M059J (cell line): ENCODE measurements around the gene PDGFA. TPM values are rescaled to one million over a fixed set of nuclear protein-coding genes. Genes with fewer than 3 reads are reported as not detected.

ENCODE experiments used
- DNase-seq: peaks from one replicate; pipeline ENCODE4 v3.0.0-alpha.2; 2012; ENCODE audit warnings: low read depth
- total RNA-seq: library from RNA; depleted of rRNA; stranded (reverse); fragments of >200 nt; shearing (Covaris generic); gene quantifications from 2 replicates; pipeline ENCODE4 v1.2.3, GENCODE V29; 2014; rRNA removed

Gene PDGFA
- total RNA-seq = 2.5 and 6.3 TPM in 2 replicates

GRCh38 chr7:519484-520390 is at the start of gene PDGFA:
TSS of gene PDGFA (minus strand) at chr7:519846. CDS start at chr7:519001, 845 bp downstream.
- peak; percentile 70 for DNase-seq

- no peak for DNase-seq
Observed at GRCh38 chr7:568031-568951, 48.6 kb upstream of the PDGFA start.

- DNase-seq = no peak
Observed at GRCh38 chr7:567305-567883, 47.7 kb upstream of the PDGFA start.

GRCh38 chr7:566100-566499 is 46.5 kb upstream of the PDGFA start:
- DNase-seq = no peak

GRCh38 chr7:564176-564865 is 44.7 kb upstream of the PDGFA start:
- no peak for DNase-seq

- no peak for DNase-seq
Observed at GRCh38 chr7:563629-564170, 44.1 kb upstream of the PDGFA start.

GRCh38 chr7:562789-563628 is 43.4 kb upstream of the PDGFA start:
- no peak for DNase-seq

GRCh38 chr7:562374-562675 is 42.7 kb upstream of the PDGFA start:
- no peak for DNase-seq

- no peak for DNase-seq
Observed at GRCh38 chr7:561631-562373, 42.2 kb upstream of the PDGFA start.

GRCh38 chr7:560966-561630 is 41.5 kb upstream of the PDGFA start:
- DNase-seq = no peak

GRCh38 chr7:559396-559705 is 39.7 kb upstream of the PDGFA start:
- no peak for DNase-seq

GRCh38 chr7:557558-557881 is 37.9 kb upstream of the PDGFA start:
- DNase-seq = no peak

- no peak for DNase-seq
Observed at GRCh38 chr7:556837-557557, 37.4 kb upstream of the PDGFA start.

GRCh38 chr7:556291-556826 is 36.7 kb upstream of the PDGFA start:
- DNase-seq = no peak

GRCh38 chr7:555551-556160 is 36.0 kb upstream of the PDGFA start:
- no peak for DNase-seq

- no peak for DNase-seq
Observed at GRCh38 chr7:553636-554111, 34.0 kb upstream of the PDGFA start.

GRCh38 chr7:552868-553635 is 33.4 kb upstream of the PDGFA start:
- no peak for DNase-seq
